NCI-H1930 (cell line): ENCODE results near the gene PKNOX2.

ENCODE experiments used
- DNase-seq, 2 experiments: peaks; one replicate each; lab custom pipeline; 2025; lab: John Stamatoyannopoulos, UW

PKNOX2 gene

DNA sequence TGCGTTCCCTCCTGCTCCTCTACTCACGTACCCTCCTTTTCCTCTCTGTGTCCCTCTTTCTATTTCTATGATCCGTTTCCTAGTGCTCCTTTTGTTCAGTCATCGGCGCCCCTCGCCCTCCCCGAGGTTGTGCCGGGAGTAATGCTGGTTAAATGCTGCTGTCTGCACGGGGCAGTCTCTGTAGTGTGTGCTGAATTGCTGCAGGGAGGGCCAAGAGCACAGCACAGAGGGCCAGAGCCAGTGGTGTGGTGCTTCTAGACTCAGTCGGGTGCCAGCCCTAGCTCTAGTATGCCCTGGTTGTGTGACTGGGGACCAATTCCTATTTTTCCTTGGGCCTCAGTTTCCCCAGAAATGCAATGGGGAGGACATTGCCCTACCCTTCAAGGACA lies 98.3 kb downstream of the PKNOX2 start:
- no peak for DNase-seq

DNA sequence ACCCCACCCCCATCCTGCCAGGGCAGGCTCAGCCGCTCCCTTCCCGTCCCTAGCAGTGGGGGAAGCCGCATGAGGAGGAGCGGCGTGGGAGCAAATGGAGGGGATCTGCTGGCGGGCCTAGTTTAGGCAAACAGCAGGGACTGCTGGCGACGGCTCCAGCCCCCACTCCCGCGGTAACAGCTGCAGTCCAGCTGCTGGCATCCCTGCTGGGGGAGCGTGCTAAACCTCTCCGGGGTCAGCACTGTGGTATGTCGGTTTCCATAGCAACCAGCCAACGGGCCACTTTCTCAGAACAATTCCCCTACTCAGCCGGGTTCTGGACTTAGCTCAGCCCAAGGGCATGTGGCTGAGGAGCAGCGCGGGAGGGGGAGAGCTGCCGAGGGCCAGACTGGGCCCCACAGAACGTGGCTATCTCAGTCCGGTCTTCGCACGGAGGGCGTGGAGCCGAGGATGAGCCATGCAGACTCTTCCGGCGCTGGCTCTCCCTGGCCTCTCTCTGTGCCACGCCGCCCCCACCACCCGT lies 98.8 kb downstream of the PKNOX2 start:
- DNase-seq = no peak

DNA sequence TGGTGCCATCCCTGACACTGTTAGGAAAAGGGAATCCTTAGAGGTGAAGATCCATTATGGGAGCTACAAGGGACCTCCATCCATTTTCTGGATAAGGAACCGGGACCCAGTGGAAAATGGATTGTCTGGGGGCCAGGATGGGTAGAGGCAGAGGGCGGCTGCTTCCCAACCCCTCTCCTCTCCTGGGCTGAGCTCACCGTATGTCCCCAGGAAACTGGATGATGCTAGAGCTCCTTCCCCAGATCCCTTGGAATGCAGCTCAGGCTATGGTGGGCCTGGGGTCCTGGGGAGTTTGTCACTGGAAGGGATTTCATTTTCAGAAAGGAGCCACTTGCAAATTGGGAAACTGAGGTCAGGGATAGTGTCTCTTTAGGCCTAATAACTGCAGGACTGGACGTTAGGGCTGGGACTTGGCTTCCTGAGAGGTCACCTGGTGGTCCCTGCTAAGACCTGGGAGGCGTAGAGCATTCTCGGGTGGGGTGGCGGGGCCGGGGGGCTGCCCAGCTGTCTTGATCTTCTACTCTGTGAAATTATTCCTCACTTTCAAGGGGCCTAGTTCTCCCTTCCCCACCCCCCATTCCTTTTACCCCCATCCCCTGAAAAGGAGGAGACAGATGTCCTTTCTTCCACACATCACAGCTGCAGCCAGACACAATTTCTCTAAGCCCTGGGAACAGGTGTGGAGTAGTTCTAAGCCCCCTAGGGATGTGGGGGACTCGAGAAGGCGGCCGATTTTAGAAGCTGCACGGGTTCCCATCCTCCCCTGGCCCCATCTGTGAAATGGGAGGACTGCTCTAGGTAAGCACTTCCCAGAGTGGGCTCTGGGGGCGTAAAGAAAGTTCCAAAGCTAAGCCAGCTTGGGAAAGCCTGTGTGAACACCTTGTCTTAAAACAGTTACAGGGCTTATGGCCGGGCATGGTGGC lies 99.8 kb downstream of the PKNOX2 start:
- no peak for DNase-seq

DNA sequence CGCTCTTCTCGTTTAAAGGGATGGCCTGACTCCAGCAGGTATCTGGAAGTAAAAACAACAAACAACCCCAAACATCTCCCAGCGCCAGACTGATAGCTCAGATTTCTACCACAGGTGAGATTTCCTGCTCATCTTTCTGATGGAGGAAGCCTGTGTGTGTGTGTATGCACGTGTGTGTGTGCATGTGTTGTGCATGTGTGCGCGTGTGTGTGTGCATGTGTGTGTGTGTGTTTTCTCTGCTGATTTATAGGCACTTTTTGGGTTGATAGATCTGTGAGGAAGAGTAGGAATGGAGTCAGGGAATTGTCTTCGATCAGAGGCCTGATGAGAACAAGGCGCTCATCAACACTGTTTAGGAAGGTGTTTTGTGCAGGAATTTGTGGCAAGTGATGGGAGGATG lies 103.0 kb downstream of the PKNOX2 start:
- DNase-seq = no peak

DNA sequence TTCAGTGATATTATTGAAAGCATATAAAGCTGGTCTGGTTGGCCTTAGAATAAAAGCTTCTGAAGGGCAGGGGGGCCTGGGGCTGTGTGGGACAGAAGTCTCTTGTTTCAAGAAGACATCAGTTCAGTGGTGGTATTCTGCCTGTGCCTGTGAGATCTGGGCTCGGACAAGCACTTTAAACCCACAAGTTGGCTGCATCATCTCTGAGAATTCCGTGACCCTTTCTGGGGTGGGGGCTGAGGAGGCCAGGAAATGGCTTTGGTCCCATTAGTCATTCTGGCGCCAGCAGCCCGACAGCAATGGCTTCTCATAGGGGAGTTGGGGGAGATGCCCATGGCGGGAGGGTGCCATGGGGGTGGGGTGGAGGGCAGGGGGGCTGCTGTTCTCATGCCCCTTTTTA lies 104.1 kb downstream of the PKNOX2 start:
- DNase-seq = no peak

DNA sequence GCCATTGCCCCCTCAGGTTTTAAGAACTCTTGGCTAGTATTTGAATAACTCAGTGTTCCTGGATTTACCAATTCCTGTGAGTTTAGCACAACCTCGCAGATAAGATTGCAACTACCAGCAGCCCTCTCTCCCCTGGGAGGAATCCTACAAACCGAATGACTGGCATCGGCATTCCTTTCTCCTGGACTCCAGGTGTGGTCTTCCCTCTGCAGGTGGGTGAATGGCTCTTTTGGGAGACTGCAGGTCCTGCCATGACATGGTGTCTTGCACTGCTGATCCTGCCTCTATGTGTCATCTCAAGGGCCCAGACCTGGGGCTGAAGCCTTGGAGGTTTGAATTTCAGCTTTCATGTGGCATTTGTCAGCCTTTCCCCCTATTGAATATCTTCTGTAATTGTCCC lies 105.6 kb downstream of the PKNOX2 start:
- DNase-seq = no peak

DNA sequence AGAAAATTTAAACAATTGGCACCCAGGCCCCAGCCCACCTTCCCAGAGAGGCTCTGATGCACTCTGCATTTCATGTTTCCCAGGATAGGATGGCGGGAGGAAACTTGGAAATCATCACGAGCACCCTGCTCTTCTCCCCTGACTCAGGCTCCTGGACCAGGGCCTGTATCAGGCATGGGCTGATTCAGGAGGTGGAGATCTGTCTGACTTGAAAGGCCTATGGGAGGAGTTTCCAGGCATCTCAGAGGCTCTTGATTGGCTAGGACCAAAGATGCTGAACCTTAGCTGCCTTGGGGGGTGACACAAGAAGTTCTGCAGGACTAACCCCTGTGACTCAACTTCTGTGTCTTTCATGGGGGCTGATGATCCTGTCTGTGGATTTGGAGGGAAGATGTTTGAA lies 106.2 kb downstream of the PKNOX2 start:
- DNase-seq = no peak

DNA sequence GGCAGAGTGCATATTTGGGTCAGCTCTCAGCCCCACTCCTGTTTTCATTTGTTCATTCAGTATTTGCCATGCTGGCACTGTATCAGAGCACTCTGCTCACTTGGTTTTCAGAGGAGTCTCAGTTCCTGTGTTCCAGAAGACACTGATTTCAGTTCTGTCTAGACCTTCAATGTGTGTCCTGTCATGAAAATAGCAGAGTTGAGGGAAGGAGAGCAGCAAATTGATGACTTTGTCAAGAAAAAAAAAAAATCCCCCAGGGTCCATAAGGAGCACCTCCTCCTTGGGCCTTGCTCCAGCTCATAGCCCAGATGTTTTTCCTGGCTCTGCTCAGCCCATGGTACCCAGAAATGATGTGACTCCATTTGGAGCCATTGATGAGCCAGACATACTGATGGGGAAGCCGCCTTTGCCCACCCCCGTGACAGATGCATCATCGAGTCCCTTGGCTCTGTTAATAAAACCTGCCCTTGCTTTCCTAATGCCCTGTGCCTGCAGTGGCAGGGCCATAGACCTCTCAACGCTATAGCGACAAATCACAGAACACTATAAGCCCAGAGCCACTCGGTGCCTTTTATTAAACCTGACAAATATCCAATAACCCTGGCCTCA lies 107.0 kb downstream of the PKNOX2 start:
- no peak for DNase-seq

DNA sequence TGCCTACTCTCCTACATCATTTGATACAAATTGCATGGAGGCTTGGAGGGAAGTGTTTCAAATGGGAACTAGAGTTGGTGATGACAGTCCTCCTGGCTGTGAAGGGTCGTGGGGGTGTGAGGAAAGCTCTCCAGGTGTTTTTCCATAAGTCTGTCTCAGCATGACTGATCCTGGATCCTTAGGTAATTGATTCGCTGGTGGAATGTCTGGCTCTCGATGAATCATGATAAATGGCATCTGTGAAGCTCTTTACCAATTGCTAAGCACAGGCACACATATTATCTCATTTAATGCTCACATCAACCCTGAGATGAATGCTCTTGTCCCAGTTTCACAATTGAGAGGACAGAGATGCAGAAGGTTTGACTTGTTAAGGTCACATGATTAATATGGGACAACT lies 107.5 kb downstream of the PKNOX2 start:
- DNase-seq = no peak

DNA sequence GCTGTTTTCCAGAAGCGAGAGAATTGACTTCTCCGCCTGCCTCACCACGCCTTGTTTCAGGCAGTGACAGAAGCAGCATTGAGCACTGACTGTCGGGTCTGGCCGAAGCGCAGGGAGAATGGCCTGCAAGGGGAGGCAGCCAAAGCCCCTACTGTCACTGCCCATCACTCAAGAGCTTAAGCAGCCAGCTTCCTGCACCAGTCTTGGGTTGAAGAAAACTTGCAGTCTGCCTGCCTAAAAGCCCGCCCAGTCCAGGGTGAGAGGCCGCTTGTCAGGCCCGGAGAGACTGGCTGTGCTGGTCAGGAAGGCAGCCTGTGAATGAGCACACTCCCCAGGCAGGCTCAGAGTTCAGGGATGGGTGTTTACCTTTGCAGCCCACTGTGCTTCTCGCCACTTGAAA lies 108.3 kb downstream of the PKNOX2 start:
- DNase-seq = no peak

DNA sequence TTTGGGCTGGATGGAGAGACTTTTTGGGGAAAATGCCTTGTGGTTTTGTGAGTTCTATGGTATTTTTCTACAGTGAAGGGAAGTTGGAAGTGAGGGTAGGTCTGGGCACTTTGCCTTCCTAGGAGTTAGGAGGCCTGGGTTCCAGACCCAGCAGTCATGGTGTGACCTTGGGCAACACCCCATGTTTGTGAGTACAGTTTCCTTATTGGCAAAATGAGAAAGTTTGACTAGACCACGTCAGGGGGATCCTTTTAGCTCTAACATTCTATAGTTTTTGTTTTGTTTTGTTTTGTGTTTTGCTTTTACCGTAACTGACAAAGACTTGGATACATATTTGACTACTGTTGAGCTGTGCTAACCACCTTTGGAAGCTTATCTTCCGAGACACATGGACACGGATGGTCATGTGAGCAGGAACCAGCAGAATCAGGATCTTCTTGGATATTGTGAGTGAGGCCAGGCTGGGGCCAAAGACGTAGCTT lies 109.0 kb downstream of the PKNOX2 start:
- DNase-seq = no peak

DNA sequence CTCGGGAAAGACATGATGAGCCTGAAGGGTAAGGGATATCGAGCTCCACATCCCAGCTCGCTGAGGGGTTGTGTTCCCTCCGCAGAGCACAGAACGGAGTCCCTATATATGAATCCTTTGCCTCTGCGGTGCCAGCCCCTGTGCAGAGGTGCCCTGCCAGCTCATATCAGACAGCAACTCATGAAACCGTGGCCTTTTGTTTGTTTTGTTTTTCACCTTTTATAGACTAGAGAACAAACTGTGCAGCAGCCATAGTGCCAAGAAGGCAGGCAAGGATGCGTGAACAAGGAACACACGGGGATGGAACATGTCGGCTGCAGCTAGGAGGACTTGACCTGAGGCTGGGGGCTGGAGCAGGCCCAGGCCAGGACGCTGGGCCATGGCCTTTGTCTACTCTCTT lies 109.8 kb downstream of the PKNOX2 start:
- DNase-seq = no peak

DNA sequence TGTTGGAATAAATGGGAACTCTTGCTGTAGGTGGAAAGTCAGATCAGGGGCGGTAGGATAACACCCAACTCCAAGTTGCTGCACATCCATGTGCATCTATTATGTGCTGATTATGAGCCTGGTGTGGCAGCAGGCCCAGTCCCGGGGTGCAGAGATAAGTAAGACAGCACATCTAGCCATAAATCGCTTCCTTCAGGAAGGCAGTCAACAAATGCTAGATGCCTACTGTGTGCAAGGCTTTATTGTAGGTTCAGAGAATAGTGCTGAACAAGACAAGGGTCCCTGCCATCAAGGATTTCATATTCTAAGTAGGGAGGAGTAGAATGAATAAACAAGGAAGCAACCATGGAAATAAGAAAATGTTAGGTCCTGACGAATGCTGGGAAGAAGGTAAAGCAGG lies 110.2 kb downstream of the PKNOX2 start:
- DNase-seq = no peak

DNA sequence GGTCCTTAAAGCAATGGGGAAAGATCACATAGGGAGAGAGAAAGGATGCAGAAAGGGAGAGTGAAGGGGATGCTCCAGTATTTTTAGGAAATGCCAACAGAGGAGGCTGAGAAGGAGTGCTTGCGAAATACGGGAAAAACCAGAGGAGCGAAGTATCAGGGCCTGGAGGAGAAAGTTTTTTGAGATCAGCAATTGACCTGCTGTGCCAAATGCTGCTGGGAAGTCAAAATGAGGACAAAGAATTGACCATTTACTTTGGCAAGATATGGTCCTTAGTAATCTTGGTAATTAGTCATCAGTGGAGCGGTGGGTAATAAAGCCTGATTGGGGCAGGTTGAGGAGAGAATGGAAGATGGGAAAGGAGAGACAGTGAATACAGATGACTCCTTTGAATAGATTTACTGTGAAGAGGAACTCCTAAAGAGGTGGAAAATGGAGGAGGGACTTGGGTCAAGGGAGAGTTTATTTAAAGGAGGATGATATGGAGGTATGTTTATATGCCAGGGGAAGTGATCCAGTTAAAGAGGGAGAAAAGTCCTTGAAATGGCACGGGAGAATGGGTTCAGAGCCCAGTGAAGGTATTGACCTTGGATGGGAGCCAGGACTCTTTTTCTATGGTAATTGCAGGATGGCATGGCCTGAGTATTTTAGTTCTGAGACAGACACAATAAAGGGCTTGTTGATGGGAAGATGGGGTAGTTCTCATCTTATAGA lies 111.5 kb downstream of the PKNOX2 start:
- DNase-seq = no peak

DNA sequence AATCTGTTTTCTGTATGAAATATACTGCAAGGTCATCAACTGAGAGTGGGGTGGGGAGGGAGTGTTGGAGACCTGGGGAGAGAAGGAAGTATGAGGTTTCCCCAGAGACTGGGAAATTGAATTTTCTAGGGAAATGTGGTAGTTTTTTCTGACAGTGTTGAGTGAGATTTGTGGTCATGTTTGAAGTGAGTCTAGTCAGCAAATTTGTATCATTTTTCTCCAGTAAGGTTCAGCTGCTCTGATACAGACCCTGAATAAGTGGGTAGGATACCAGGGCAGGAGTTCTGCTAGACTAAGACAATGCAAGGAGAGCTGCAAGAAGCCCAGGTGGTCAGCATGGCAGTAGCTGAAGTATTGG lies 112.0 kb downstream of the PKNOX2 start:
- DNase-seq = no peak

DNA sequence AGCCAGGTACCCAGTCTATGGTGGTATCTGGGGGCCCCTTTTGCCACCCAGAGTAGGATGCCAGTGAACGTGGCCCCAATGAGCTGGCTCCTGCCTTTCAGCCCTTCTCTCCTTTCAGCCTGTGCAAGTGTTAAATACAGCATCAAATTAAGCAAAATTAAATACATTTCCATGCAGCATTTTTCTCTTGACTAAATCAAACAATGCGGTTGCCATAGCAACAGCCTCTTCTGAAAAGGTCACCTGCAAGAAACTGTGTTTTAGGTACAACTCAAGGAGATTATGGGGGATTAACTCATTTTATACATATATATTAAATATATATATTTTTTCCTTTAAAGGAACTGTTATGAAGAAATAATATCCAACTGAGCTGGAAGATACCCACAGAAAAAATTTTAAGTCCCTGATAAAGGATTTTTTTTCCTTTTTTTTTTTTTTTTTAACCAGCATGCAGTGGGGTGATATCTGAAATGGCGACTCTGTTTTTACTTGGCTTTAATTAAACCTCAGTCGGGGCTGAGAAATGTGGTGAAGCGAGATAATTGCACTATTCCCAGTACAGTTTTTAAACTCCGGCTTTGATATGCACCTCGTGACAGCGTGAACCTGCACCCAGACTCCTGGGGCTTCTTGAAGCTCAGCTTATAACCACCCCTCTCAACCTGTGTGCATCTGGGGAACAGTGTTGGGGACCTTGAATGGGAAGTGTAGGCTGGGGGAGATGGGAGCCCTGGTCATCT lies 115.3 kb downstream of the PKNOX2 start:
- DNase-seq = no peak

DNA sequence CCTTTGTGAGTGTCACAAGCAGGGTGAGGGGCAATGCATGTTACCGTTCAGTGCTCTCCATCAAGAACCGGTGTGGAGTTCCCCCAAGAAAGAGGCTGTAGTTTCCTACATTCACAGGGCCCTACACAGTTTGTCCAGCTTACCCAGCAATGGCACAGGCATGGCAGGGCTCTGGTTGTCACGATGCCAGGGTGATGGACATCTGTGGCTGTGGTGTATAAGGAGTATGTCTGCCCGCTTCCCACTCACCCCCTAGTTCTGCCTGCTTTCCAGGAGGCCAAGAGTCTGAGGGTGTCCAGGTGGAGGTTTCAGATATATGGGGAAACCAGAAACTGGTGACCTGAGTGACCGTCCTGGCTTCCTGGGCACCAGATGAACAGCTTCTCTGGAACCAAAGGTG lies 116.1 kb downstream of the PKNOX2 start:
- no peak for DNase-seq

DNA sequence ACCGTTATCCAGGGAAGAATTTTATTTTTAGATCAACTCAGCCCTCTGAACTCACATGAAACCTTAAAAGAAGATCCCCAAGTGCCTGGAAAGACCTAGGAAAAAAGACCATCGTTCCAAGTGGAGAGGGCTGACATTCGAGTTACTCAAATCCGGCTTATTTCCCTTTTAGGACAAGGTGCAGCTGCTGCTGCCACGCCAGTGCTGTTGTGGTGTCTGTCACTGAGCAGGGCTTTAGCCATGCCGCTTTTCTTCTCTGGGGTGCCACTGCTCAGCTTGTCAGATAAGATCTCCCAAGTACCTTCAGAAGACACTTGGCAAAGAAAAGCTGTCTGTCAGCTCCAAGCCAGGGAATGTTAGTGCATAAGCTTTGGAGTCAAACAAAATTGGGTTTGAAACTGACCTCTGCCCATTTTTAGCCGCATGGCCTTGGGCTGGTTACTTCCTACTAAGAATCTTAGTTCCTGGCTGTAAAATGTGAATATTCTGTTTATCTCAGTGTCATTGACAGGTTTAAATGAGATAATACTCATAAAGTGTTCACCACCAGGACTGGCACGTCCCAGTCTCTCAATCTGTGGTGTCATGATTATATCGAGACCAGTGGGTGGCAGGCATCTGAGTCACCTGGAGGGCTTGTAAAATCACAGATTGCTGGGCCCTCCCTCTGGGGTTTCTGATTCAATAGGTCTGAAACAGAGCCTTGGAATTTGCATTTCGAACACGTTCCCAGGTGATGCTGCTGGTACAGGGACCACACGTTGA lies 117.5 kb downstream of the PKNOX2 start:
- no peak for DNase-seq

DNA sequence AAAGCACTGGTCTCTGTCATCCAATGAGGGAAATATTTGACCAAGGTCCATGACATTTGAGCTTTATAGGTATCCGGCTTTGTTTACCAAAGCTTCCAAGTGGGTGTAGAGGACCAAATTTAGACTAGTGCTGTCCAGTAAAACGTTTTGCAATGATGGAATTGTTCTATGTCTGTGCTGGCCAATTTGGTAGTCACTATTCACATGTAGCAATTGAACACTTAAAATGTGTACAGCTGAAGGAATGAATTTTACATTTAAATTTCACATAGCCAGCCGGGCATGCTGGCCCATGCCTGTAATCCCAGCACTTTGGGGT lies 118.0 kb downstream of the PKNOX2 start:
- DNase-seq = no peak

DNA sequence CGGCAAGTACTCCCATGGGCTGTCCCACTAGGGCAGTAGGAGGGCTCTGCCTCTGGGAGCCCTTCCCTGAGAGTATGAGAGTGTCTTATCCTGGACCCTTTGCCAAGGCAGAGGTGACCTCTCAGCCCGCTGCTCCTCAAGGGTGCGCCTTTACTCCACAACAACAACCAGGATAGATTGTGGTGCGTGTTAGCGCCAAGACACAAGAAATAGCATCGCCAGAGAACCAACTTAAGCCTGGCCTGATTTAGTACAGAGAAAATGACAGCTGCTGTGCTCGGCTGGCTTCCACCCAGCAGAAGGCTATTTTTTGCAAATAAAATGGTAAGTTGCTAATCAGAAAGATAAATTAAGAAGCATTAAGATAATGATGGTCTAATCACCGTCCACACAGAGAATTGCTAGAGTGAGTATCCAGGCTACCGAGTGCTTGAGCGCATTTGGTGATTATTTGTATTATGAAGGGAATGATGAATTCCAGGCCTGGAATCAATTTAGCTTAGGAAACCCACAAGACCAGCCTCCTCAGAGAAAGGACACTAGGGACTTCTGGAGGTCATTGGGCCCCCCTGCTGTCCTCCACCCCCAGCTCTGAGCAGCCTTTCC lies 119.8 kb downstream of the PKNOX2 start:
- DNase-seq = no peak

DNA sequence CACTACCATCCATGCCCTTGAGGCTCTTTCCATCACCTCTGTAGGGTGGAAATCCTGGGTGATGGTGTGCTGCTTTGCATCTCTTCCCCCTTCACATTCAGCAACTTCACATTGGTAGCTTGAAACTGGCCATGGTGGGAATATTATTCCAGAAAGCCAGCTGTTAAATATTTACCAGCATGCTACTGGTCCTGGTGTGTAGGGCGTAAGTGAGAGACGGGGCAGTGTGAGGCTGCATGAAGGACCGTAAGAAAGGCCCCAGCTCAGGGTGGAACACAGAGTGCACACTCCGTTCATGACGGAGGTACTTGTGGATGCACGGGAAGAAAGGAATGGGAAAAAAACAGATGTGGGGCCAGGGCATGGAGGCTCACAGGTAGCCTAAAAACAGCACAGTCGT lies 121.3 kb downstream of the PKNOX2 start:
- DNase-seq = no peak
